Stimulated activated CD4-positive, alpha-beta T cell treated with anti-CD3 and anti-CD28 coated beads, Interleukin-1b, Interleukin-23, amount 100 ng/mL, for 4 hours (primary cell): ENCODE measurements around the gene SLC5A6.
A peak's percentile ranks its signal among the peaks of the same experiment; 100 is the strongest.

Experiments
- DNase-seq, 2 donors: peaks; one replicate each; pipeline ENCODE4 v3.0.0-alpha.2; 2020; ENCODE audit warnings: low read depth in 2 of 2

Gene SLC5A6

GRCh38 chr2:27211943-27212625 lies at the start of gene SLC5A6, which contains the start of gene ATRAID:
Gene SLC5A6, minus strand, starts transcription at chr2:27212268. Its CDS starts 4,618 bp downstream, at chr2:27207650.
Gene ATRAID, plus strand, starts transcription at chr2:27212041. Its CDS starts 328 bp downstream, at chr2:27212369.
- DNase-seq = peak; percentile 82 to 86

- DNase-seq = no peak
These were observed 49.3 kb upstream of the SLC5A6 start for GRCh38 chr2:27261241-27261925.

GRCh38 chr2:27258051-27258450 lies 46.0 kb upstream of the SLC5A6 start:
- no peak for DNase-seq

GRCh38 chr2:27256855-27257454 lies 44.9 kb upstream of the SLC5A6 start:
- DNase-seq = no peak

GRCh38 chr2:27255660-27256059 lies 43.6 kb upstream of the SLC5A6 start:
- no peak for DNase-seq

- DNase-seq = no peak
These were observed 43.1 kb upstream of the SLC5A6 start for GRCh38 chr2:27255187-27255586.

- DNase-seq = no peak
These were observed 39.7 kb upstream of the SLC5A6 start for GRCh38 chr2:27251766-27252165.

- DNase-seq = no peak
These were observed 38.7 kb upstream of the SLC5A6 start for GRCh38 chr2:27250652-27251379.

GRCh38 chr2:27249891-27250651 lies 38.0 kb upstream of the SLC5A6 start:
- DNase-seq = peak in 1 of 2 donors; percentile 39

GRCh38 chr2:27249159-27249890 lies 37.3 kb upstream of the SLC5A6 start:
- DNase-seq = no peak

- DNase-seq = no peak
These were observed 35.8 kb upstream of the SLC5A6 start for GRCh38 chr2:27247893-27248292.

- no peak for DNase-seq
These were observed 33.6 kb upstream of the SLC5A6 start for GRCh38 chr2:27245626-27246025.

GRCh38 chr2:27245116-27245515 lies 33.0 kb upstream of the SLC5A6 start:
- DNase-seq = no peak

GRCh38 chr2:27243391-27244130 lies 31.5 kb upstream of the SLC5A6 start:
- no peak for DNase-seq

- no peak for DNase-seq
These were observed 30.5 kb upstream of the SLC5A6 start for GRCh38 chr2:27242614-27242951.

- DNase-seq = no peak
These were observed 29.9 kb upstream of the SLC5A6 start for GRCh38 chr2:27241761-27242613.

GRCh38 chr2:27240406-27240805 lies 28.3 kb upstream of the SLC5A6 start:
- DNase-seq = no peak

- no peak for DNase-seq
These were observed 26.9 kb upstream of the SLC5A6 start for GRCh38 chr2:27238976-27239375.

GRCh38 chr2:27237341-27237945 lies 25.4 kb upstream of the SLC5A6 start:
- DNase-seq = no peak
